ENCODE results near the gene PPP3CB.

The PPP3CB gene

DNA sequence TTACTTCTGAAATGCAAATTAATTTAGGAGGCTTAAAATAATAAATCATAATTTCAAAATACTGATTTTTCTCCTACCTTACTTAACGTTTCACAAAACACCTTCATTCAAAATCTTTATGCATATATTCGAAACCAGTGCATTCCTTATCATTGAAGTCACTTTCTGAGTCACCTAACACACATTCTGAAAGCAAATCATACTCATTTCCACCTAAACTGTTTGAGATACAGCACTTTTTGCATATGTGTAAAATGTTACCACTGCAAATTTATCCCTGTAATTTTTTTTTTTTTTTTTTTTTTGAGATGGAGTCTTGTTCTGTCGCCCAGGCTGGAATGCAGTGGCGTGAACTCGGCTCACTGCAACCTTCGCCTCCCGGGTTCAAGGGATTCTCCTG, 15.7 kb downstream of the PPP3CB start:
- no peak for DNase-seq (ENCODE audit: low read depth in 2 of 2)

GRCh38 chr10:73478636-73479035, 17.2 kb downstream of the PPP3CB start:
- no peak for DNase-seq (ENCODE audit: low read depth in 2 of 2)

DNA sequence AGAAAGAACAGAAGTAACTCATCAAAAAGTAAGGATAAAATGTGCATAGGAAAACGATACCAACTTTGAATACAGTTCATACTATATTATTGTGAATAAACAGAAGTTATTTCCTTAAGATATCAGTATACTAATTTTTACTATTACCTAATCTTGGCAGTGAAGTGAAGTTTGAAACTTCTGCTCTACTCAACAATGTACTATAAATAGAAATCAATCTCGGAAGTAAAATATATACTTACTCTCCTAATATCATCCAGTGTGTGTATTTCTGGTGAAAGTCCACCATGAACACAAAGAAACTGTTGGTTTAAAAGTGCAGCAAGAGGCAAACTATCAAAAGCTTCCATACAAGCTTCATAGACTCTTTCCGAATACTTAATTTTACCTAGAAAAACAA, 24.6 kb downstream of the PPP3CB start:
- no peak for DNase-seq (ENCODE audit: low read depth in 2 of 2)

- DNase-seq (ENCODE audit: low read depth in 2 of 2) = no peak
Observed at GRCh38 chr10:73469579-73469978, 26.2 kb downstream of the PPP3CB start.

DNA sequence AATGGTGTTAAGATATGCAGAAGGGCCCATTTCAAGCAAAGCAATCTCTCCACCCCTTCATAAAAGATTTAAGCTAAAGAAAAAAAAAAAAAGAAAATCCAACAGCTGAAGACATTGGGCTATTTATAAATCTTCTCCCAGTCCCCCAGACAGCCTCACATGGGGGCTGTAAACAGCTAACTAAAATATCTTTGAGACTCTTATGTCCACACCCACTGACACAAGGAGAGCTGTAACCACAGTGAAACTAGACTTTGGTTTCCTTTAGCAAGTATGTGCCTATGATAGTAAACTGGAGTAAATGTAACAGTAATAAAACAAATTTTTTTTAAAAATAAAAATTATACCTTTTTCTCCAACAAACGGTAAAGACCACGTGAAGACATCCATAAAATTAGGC, 28.6 kb downstream of the PPP3CB start:
- DNase-seq (ENCODE audit: low read depth in 2 of 2) = no peak

GRCh38 chr10:73465978-73466726, 29.7 kb downstream of the PPP3CB start:
- no peak for DNase-seq (ENCODE audit: low read depth in 2 of 2)

DNA sequence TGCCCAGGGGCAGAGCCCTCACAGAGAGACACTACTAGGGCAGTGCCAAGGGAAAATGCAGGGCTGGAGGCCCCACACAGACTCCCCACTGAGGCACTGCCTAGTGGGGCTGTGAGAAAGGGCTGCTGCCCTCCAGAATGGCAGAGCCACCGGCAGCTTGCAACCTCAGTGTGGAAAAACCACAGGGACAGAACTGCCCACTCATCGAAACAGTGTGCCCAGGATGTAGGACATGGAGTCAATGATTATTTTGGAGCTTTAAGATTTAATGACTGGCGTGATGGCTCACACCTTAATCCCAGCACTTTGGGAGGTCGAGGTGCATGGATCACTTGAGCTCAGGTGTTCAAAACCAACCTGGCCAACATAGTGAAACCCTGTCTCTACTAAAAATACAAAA, 34.9 kb downstream of the PPP3CB start:
- DNase-seq (ENCODE audit: low read depth in 2 of 2) = no peak

- DNase-seq (ENCODE audit: low read depth in 2 of 2) = no peak
Observed at GRCh38 chr10:73459683-73460314, 36.0 kb downstream of the PPP3CB start.

DNA sequence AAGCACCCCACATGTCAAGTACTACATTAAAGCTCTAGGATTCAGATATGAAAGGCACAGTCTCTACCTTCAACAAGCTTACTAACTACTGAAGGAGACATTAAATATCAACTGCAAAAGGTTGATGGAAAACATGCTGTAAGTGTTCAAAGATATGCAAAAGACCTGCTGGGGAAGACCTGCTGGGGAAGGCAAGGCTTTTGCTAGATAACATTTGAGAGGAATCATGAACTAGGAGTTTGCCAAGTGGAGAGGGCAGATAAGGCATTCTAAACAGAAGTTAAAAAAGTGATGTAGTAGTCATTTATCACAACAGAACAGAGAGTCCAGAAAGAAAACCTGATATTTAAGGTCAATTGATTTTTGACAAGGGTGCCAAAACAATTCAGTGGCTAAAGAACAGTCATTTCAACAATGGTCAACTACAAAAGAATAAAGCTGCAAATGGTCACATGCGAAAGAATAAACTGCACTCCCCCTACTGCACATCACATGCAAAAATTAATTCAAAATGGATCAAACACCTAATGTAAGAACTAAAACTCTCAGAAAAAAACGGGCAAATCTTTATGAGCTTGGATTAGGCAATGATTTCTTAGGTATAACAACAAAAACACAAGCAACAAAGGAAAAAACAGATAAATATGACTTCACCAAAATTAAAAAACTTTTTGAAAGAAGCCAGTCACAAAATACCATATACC, 39.5 kb downstream of the PPP3CB start:
- no peak for DNase-seq (ENCODE audit: low read depth in 2 of 2)

DNA sequence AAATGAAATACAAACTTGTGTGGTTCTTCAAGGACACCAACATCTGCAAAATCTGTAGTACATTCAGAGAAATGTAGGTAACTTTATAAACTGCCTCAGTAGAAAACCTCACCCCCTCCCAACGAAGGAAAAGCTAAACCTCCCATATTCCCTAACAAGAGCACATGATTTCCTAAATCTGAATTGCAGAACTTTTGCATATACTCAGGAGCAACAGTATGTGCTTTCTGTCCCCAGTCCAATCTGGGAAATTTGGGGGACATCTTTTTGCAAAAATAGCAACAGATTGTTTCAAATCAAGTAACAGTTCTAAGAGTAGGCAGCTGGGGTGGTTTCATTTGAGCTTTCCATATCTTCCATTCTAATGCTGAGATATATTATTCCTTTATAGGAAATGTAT, 46.7 kb downstream of the PPP3CB start:
- DNase-seq (ENCODE audit: low read depth in 2 of 2) = no peak

- DNase-seq (ENCODE audit: low read depth in 2 of 2) = no peak
Observed at GRCh38 chr10:73448384-73448783, 47.4 kb downstream of the PPP3CB start.

DNA sequence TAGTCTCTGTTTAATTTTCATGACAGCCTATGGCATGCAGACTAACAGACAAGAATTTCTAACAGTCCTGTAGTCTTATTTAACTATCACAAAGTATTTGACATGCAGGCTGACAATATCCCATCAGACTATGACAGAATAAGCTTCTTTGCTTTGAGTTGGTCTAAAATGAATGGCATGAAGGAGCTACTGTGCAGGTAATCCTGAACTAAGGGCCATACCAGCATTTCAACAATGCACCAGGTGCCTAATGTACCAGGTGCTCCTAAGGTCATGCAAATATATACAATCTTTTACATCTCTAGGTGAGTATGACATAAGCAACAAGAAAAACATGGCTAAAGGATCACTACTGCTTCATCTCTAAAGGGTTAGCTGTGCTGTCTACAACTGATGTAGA, 48.9 kb downstream of the PPP3CB start:
- DNase-seq (ENCODE audit: low read depth in 2 of 2) = no peak

- DNase-seq (ENCODE audit: low read depth in 2 of 2) = no peak
Observed at GRCh38 chr10:73444457-73444856, 51.4 kb downstream of the PPP3CB start.

- no peak for DNase-seq (ENCODE audit: low read depth in 2 of 2)
Observed at GRCh38 chr10:73439605-73440312, 56.1 kb downstream of the PPP3CB start.

DNA sequence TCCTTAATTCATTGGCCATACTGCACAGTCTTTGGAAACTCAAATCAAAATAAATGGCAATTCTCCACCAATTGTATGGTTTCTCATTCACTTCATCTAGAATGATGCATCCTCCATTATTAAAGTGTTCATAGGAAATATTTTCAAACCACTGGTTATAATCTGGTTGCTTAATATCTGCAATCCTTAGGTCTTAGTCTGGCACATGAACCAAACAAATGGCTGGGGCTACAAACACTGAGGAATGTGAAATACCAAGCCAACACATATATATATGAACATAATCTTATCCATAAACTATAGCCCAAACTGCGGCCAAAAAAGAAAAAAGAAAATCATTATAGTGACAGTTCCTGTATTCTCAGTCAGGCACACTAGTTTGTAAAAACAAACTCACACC, 56.8 kb downstream of the PPP3CB start:
- no peak for DNase-seq (ENCODE audit: low read depth in 2 of 2)

GRCh38 chr10:73433538-73433867, 62.3 kb downstream of the PPP3CB start, which contains the start of gene MSS51:
Gene MSS51, minus strand, starts transcription at chr10:73433561. Its CDS starts 5,277 bp downstream, at chr10:73428284.
- no peak for DNase-seq (ENCODE audit: low read depth in 2 of 2)

GRCh38 chr10:73432646-73433537, 62.9 kb downstream of the PPP3CB start:
- DNase-seq (ENCODE audit: low read depth in 2 of 2) = no peak

- DNase-seq (ENCODE audit: low read depth in 2 of 2) = no peak
Observed at GRCh38 chr10:73426318-73426717, 69.5 kb downstream of the PPP3CB start.

GRCh38 chr10:73424478-73424877, 71.3 kb downstream of the PPP3CB start:
- DNase-seq (ENCODE audit: low read depth in 2 of 2) = no peak

- no peak for DNase-seq (ENCODE audit: low read depth in 2 of 2)
Observed at GRCh38 chr10:73423309-73423708, 72.5 kb downstream of the PPP3CB start.

DNA sequence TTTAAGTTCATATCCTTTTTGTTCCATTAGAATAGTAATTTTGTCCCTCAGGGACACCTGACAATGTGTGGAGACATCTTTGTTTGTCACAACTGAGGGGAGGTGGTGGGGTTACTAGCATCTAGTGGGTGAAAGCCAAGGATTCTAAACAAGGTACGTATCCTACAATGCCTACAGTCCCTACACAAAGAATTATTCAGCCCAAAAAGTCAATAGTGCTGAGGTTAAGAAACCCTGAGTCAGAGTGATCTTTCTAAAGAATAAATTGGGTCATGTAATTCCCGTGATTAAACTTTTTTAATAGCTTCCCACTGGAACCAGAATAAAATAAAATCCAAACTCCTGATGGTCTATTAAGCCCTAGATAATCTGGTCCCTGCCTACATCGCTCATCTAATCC, 79.3 kb downstream of the PPP3CB start:
- DNase-seq (ENCODE audit: low read depth in 2 of 2) = no peak
